Type B pancreatic cell (in vitro differentiated cells): ENCODE measurements around the gene PRKAR2B. TPM values are rescaled to one million over a fixed set of nuclear protein-coding genes. Genes with fewer than 3 reads are reported as not detected.

ENCODE experiments used
- DNase-seq: peaks from one replicate; pipeline ENCODE4 v3.0.0; 2021; ENCODE audit warnings: mixed read lengths; ENCODE audit not compliant: unreplicated experiment; ENCODE audit errors: extremely low spot score
- H3K27ac Mint-ChIP-seq: 2 replicates; pipeline ENCODE4 v1.8.0; 2021; ENCODE audit warnings: mild to moderate bottlenecking, mixed read lengths
- H3K27me3 Mint-ChIP-seq: 2 replicates; pipeline ENCODE4 v1.8.0; 2021; ENCODE audit warnings: mixed read lengths
- H3K36me3 Mint-ChIP-seq: 2 replicates; pipeline ENCODE4 v1.8.0; 2021; ENCODE audit warnings: mixed read lengths
- H3K4me1 Mint-ChIP-seq: one replicate; pipeline ENCODE4 v1.8.0; 2021; ENCODE audit warnings: mixed read lengths; ENCODE audit not compliant: unreplicated experiment
- H3K4me3 Mint-ChIP-seq: 2 replicates; pipeline ENCODE4 v1.8.0; 2021; ENCODE audit warnings: mild to moderate bottlenecking, mixed read lengths
- H3K9me3 Mint-ChIP-seq: 2 replicates; pipeline ENCODE4 v1.8.0; 2021; ENCODE audit warnings: mixed read lengths
- CTCF ChIP-seq: fragments of 200-600 bp; sonication (generic); conservative IDR thresholded peaks from 2 replicates; pipeline ENCODE4 v1.5.0; 2021; ENCODE audit warnings: antibody characterized with exemption, mild to moderate bottlenecking
- total RNA-seq: library from RNA; stranded (reverse); gene quantifications from 2 replicates; pipeline ENCODE4 v1.2.1, GENCODE V29; 2021; ENCODE audit warnings: low replicate concordance

PRKAR2B gene
- total RNA-seq, 1 donor from 2014 or later = 7.2 TPM

GRCh38 chr7:107180378-107180777, 135.9 kb downstream of the PRKAR2B start:
- Mint-ChIP-seq H3K4me1 (peaks cover 12% of the 10 kb centered on the region), H3K27ac (peak overlapping the region; percentile 49), H3K9me3 (no peaks in the 10 kb centered on the region), H3K36me3 (peaks cover 28% of the 10 kb centered on the region), H3K27me3 (no peaks in the 10 kb centered on the region), H3K4me3 (peak overlapping the region; percentile 12)
- no peak for DNase-seq
- TF ChIP-seq CTCF = no peak

GRCh38 chr7:107181172-107181571, 136.7 kb downstream of the PRKAR2B start:
- DNase-seq = no peak
- Mint-ChIP-seq H3K36me3 (peaks cover 33% of the 10 kb centered on the region), H3K27ac (no peak overlapping the region), H3K4me1 (peaks cover 12% of the 10 kb centered on the region), H3K4me3 (no peak overlapping the region), H3K9me3 (no peaks in the 10 kb centered on the region), H3K27me3 (no peaks in the 10 kb centered on the region)
- no peak for TF ChIP-seq CTCF

- peaks cover 49% of the 10 kb centered on the region for H3K36me3 Mint-ChIP-seq
- no peak overlapping the region for H3K27ac Mint-ChIP-seq
- H3K9me3 Mint-ChIP-seq = no peaks in the 10 kb centered on the region
- no peak for TF ChIP-seq CTCF
- no peak overlapping the region for H3K4me3 Mint-ChIP-seq
- H3K4me1 Mint-ChIP-seq = peaks cover 4% of the 10 kb centered on the region
- DNase-seq = no peak
- no peaks in the 10 kb centered on the region for H3K27me3 Mint-ChIP-seq
Observed at GRCh38 chr7:107185716-107186115, 141.2 kb downstream of the PRKAR2B start.

GRCh38 chr7:107186240-107186639, 141.7 kb downstream of the PRKAR2B start:
- H3K36me3 Mint-ChIP-seq = peaks cover 44% of the 10 kb centered on the region

GRCh38 chr7:107187774-107188173, 143.3 kb downstream of the PRKAR2B start:
- no peaks in the 10 kb centered on the region for H3K27me3 Mint-ChIP-seq

More at GRCh38 chr7:107186240-107186639, 141.7 kb downstream of the PRKAR2B start:
- Mint-ChIP-seq H3K9me3 (no peaks in the 10 kb centered on the region), H3K4me1 (no peaks in the 10 kb centered on the region), H3K27me3 (no peaks in the 10 kb centered on the region), H3K27ac (no peak overlapping the region), H3K4me3 (no peak overlapping the region)
- DNase-seq = no peak
- no peak for TF ChIP-seq CTCF

More at GRCh38 chr7:107187774-107188173, 143.3 kb downstream of the PRKAR2B start:
- Mint-ChIP-seq H3K4me3 (no peak overlapping the region), H3K36me3 (peaks cover 47% of the 10 kb centered on the region), H3K27ac (no peak overlapping the region), H3K4me1 (no peaks in the 10 kb centered on the region), H3K9me3 (no peaks in the 10 kb centered on the region)
- no peak for TF ChIP-seq CTCF
- DNase-seq = no peak
